HepG2 (cell line): Measurements from ENCODE around the gene UBE2O. TPM values are rescaled to one million over a fixed set of nuclear protein-coding genes. Genes with fewer than 3 reads are reported as not detected.

Experiments used
- ATAC-seq: fragments of 200-7000 bp; cut with Tn5 transposase; 3 replicates; pipeline ENCODE4 v1.9.1; 2020; ENCODE audit warnings: mild to moderate bottlenecking, moderate library complexity
- BruUV-seq: library from RNA; stranded (reverse); fragments of 400-500 nt; replicated peaks from 2 replicates; lab custom pipeline; 2021; lab: Mats Ljungman, UMichigan
- CTCF ChIA-PET: fragments of 300-600 bp; formaldehyde crosslinking; extraction: SDS; loops from one replicate; lab custom pipeline; 2021; ENCODE audit warnings: low total read pairs, inconsistent platforms, low intra/inter-chr PET ratio; lab: Yijun Ruan, JAX
- POLR2A ChIA-PET: fragments of 350-600 bp; sonication (Branson Sonifier 250); formaldehyde crosslinking; loops from one replicate; lab custom pipeline; 2020; ENCODE audit warnings: antibody characterized with exemption, inconsistent platforms; lab: Yijun Ruan, JAX
- DNase-seq: peaks from one replicate; pipeline ENCODE4 v3.0.0-alpha.2; 2015; ENCODE audit warnings: low spot score
- FAIRE-seq: peaks from 3 replicates; lab custom pipeline; 2011; peaks lifted over from hg19 to GRCh38; lab: Jason Lieb, UNC
- H2AFZ ChIP-seq: one replicate; pipeline ENCODE4 v1.6.1; 2011; ENCODE audit warnings: low read length, inconsistent platforms
- H3K27ac ChIP-seq: fragments of 300-600 bp; 3 replicates; pipeline ENCODE4 v1.8.0; 2011; ENCODE audit warnings: mixed run types, mild to moderate bottlenecking, mixed read lengths, low read length, inconsistent platforms; ENCODE audit not compliant: insufficient read depth; ENCODE audit errors: extremely low read length
- H3K27me3 ChIP-seq, 2 experiments: fragments of 200-600 bp in 1 of 2; 2 replicates in 1 of 2; 3 replicates in 1 of 2; pipeline versions ENCODE4 v1.6.0 to v1.8.0; 2011; ENCODE audit warnings: low read length in 2 of 2, mild to moderate bottlenecking in 2 of 2, moderate library complexity in 2 of 2, inconsistent platforms in 1 of 2; ENCODE audit not compliant: insufficient read depth in 2 of 2, control insufficient read depth in 1 of 2
- H3K36me3 ChIP-seq, 2 experiments: fragments of 200-600 bp in 1 of 2; replicated peaks in 1 of 2; 2 replicates in 1 of 2; 3 replicates in 1 of 2; pipeline versions ENCODE4 v1.5.1 to v1.8.0; 2011; ENCODE audit warnings: low read length in 2 of 2, inconsistent platforms in 1 of 2; ENCODE audit not compliant: insufficient read depth in 2 of 2, control insufficient read depth in 1 of 2
- H3K4me1 ChIP-seq: 2 replicates; pipeline ENCODE4 v1.5.1; 2012; ENCODE audit warnings: low read length, inconsistent platforms; ENCODE audit not compliant: insufficient read depth
- H3K4me2 ChIP-seq: 2 replicates; pipeline ENCODE4 v1.6.0; 2011; ENCODE audit warnings: low read depth, low read length, inconsistent platforms
- H3K4me3 ChIP-seq, 3 experiments: fragments of 200-600 bp in 1 of 3; sonication (generic), shearing (Covaris generic) in 1 of 3; replicated peaks in 1 of 3; 2 replicates each; pipeline ENCODE4 v1.5.1; 2011 to 2016; ENCODE audit warnings: low read length in 3 of 3, inconsistent platforms in 2 of 3, low read depth in 2 of 3, mild to moderate bottlenecking in 2 of 3, control low read depth in 1 of 3, mixed read lengths in 1 of 3; ENCODE audit not compliant: insufficient read depth in 1 of 3
- H3K79me2 ChIP-seq: one replicate; pipeline ENCODE4 v1.6.1; 2011; ENCODE audit warnings: low read length, inconsistent platforms; ENCODE audit not compliant: insufficient read depth
- H3K9ac ChIP-seq: 2 replicates; pipeline ENCODE4 v1.6.0; 2011; ENCODE audit warnings: mild to moderate bottlenecking, low read depth, low read length, inconsistent platforms; ENCODE audit not compliant: insufficient read depth
- H3K9me3 ChIP-seq: 2 replicates; pipeline ENCODE4 v1.5.1; 2012; ENCODE audit warnings: mild to moderate bottlenecking, low read length
- H4K20me1 ChIP-seq: 2 replicates; pipeline ENCODE4 v1.6.0; 2011; ENCODE audit warnings: inconsistent platforms, mild to moderate bottlenecking, low read length, moderate library complexity; ENCODE audit not compliant: insufficient read depth
- DDIT3 ChIP-seq: sonication (generic); formaldehyde crosslinking; IDR thresholded peaks from 2 replicates; pipeline ENCODE4 v1.4.0; 2020; ENCODE audit warnings: mild to moderate bottlenecking, missing genetic modification reagents
- FOSL2 ChIP-seq: sonication (generic); formaldehyde crosslinking; IDR thresholded peaks from 2 replicates; pipeline ENCODE4 v1.4.0; 2020; ENCODE audit warnings: missing genetic modification reagents
- HMG20A ChIP-seq: IDR thresholded peaks from 2 replicates; pipeline ENCODE4 v1.6.1; 2016; ENCODE audit warnings: borderline replicate concordance
- MXD3 ChIP-seq: IDR thresholded peaks from 2 replicates; pipeline ENCODE4 v1.6.1; 2016; ENCODE audit warnings: mild to moderate bottlenecking, missing biosample characterization, missing genetic modification reagents
- SNAPC4 ChIP-seq: sonication (generic); formaldehyde crosslinking; IDR thresholded peaks from 2 replicates; pipeline ENCODE4 v1.4.0; 2020; ENCODE audit warnings: mild to moderate bottlenecking, missing genetic modification reagents
- TEAD3 ChIP-seq: optimal IDR thresholded peaks from 2 replicates; pipeline ENCODE3; 2016; ENCODE audit warnings: borderline replicate concordance
- YY1 ChIP-seq: IDR thresholded peaks from 2 replicates; pipeline ENCODE4 v1.6.1; 2011; ENCODE audit warnings: low read length, low read depth, moderate library complexity, mild to moderate bottlenecking; ENCODE audit not compliant: insufficient read depth, insufficient replicate concordance
- ZBTB4 ChIP-seq: sonication (generic); formaldehyde crosslinking; IDR thresholded peaks from 2 replicates; pipeline ENCODE4 v1.4.0; 2020; ENCODE audit warnings: missing genetic modification reagents, mild to moderate bottlenecking, borderline replicate concordance
- ZGPAT ChIP-seq: IDR thresholded peaks from 2 replicates; pipeline ENCODE4 v1.6.1; 2016; ENCODE audit warnings: mild to moderate bottlenecking
- ZNF253 ChIP-seq: sonication (generic); formaldehyde crosslinking; IDR thresholded peaks from 2 replicates; pipeline ENCODE4 v1.8.0; 2022; ENCODE audit warnings: mild to moderate bottlenecking, missing genetic modification reagents, borderline replicate concordance
- ZNF777 ChIP-seq: sonication (generic); formaldehyde crosslinking; IDR thresholded peaks from 2 replicates; pipeline ENCODE4 v1.4.0; 2020; ENCODE audit warnings: missing genetic modification reagents
- WGBS: methylation state at CpG from one replicate; pipeline ENCODE4 v1.1.6; 2017; ENCODE audit warnings: low lambda C conversion rate; 5-methylcytosine and 5-hydroxymethylcytosine counted together
- in situ Hi-C: cut with HindIII; loops from 2 replicates; pipeline ENCODE4 v1.10.0; 2017; ENCODE audit warnings: low pct_unique_long_range_greater_than_20kb; ENCODE audit not compliant: extremely low pct_ligation_motif_present
- intact Hi-C: fragments of 100-400 bp; cut with micrococcal nuclease; formaldehyde crosslinking; loops from one replicate; pipeline ENCODE4 v1.10.0; 2022; ENCODE audit not compliant: unreplicated experiment
- polyA plus RNA-seq, 8 experiments: library from polyadenylated mRNA; depleted of rRNA in 3 of 8; stranded (reverse) in 7 of 8; unstranded in 1 of 8; fragments of >200 nt; fragmentation: Illumina TruSeq in 4 of 8; extraction: Trizol in 4 of 8; gene quantifications; 2 replicates each; pipeline versions ENCODE4 v1.2.1 to v1.2.3, GENCODE V29; 2011 to 2016; ENCODE audit warnings: low read depth in 4 of 8, missing spikeins in 1 of 8, mixed read lengths in 1 of 8; ENCODE audit not compliant: insufficient read depth in 1 of 8
- total RNA-seq, 5 experiments: library from RNA; depleted of rRNA; stranded (reverse); fragments of >200 nt; fragmentation: Illumina TruSeq; extraction: Trizol; gene quantifications; 2 replicates each; pipeline ENCODE4 v1.2.3, GENCODE V29; 2016; ENCODE audit warnings: low read depth in 1 of 5

UBE2O gene
- total and polyA plus RNA-seq, 2 of the 13 experiments (the other 11 are each of a cell fraction or from before 2014, with no cell fraction given), result 21.5 to 23.5 TPM

GRCh38 chr17:76376318-76377133 is 76.4 kb downstream of the UBE2O start:
- no peaks in the 10 kb centered on the region for H3K27me3 ChIP-seq
- TF ChIP-seq ZGPAT (CRISPR knock-in tag) (peak; percentile 97), FOSL2 (CRISPR knock-in tag) (peak; percentile 77), ZBTB4 (CRISPR knock-in tag) (peak; percentile 10; the same call in 1 of the 2 replicates), HMG20A (CRISPR knock-in tag) (peak; percentile 92), YY1 (peak; percentile 15), ZNF253 (CRISPR knock-in tag) (no peak), ZNF777 (no peak), DDIT3 (no peak), MXD3 (CRISPR knock-in tag) (no peak), TEAD3 (CRISPR knock-in tag) (peak; percentile 85), SNAPC4 (CRISPR knock-in tag) (peak; percentile 91; the same call in 1 of the 2 replicates)

More at GRCh38 chr17:76376318-76377133, 76.4 kb downstream of the UBE2O start:
- H2AFZ ChIP-seq, result no peak overlapping the region
- 3% methylated on average over 8 of the region's 8 CpGs for WGBS
- intact Hi-C loops (loop anchor here (1.0 kb wide), 1 partner anchor 15 kb away; no protein-coding TSS in a partner anchor), in situ Hi-C loops (no loop called here)
- H3K27ac ChIP-seq, result peak overlapping the region; percentile 90
- BruUV-seq, result TSS peak; percentile 76
- peak overlapping the region; percentile 87 for H3K9ac ChIP-seq
- POLR2A ChIA-PET, result interaction anchor here (0.6 to 20.9 kb wide), 19 partner anchors 11 to 597 kb away, joined by 3 to 1379 read pairs (median 3); partner anchors contain the start of genes PRPSAP1, QRICH2 and SPHK1
- H3K4me2 ChIP-seq, result peak overlapping the region; percentile 96
- no peaks in the 10 kb centered on the region for H4K20me1 ChIP-seq
- H3K79me2 ChIP-seq, result peaks cover 45% of the 10 kb centered on the region
- H3K4me1 ChIP-seq, result peaks cover 97% of the 10 kb centered on the region
- no peaks in the 10 kb centered on the region for H3K9me3 ChIP-seq
- CTCF ChIA-PET, result interaction anchor here (1.4 kb wide), 1 partner anchor 10 kb away, joined by 4 read pairs; no protein-coding TSS in a partner anchor
- DNase-seq (peak; percentile 100), ATAC-seq (peak; percentile 88), FAIRE-seq (peak; percentile 97)
- H3K4me3 ChIP-seq, result peak overlapping the region; percentile 63 to 82 (median 66)
- peaks cover 0 to 5% of the 10 kb centered on the region in 2 experiments; a peak in 2 of 5 replicates for H3K36me3 ChIP-seq
